HPDE6-E6E7 (cell line): ENCODE data around the gene ZBTB22.
A peak's percentile ranks its signal among the peaks of the same experiment; 100 is the strongest.
"Not testable (repeated sequence)": the region's sequence is repeated elsewhere in the genome, so short reads cannot be mapped to it uniquely, and the experiment has no call there.

ENCODE experiments used
- DNase-seq: peaks from one replicate; pipeline ENCODE4 v3.0.0; 2011; ENCODE audit warnings: missing footprints; ENCODE audit errors: extremely low spot score

Gene ZBTB22

GRCh38 chr6:33317669-33318425 lies at the start of gene ZBTB22:
Gene ZBTB22 (minus strand): TSS chr6:33317744. CDS start chr6:33316916, 828 bp downstream.
- peak; percentile 93 for DNase-seq

GRCh38 chr6:33367009-33367714 lies 49.6 kb upstream of the ZBTB22 start:
- DNase-seq, result no peak

- DNase-seq, result not testable (repeated sequence)
Measured at GRCh38 chr6:33365206-33365971, 47.8 kb upstream of the ZBTB22 start.

- not testable (repeated sequence) for DNase-seq
Measured at GRCh38 chr6:33364475-33365205, 47.1 kb upstream of the ZBTB22 start.

DNA sequence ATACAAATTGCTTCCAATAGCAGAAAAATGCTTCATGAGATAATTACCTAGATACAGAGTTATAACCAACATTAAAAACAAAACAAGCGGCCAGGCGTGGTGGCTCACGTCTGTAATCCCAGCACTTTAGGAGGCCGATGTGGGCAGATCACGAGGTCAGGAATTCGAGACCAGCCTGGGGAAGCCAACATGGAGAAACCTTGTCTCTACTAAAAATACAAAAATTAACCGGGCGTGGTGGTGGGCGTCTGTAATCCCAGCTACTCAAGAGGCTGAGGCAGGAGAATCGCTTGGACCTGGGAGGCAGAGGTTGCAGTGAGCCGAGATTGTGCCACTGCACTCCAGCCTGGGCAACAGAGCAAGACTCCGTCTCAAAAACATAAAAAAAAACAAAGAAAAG lies 45.9 kb upstream of the ZBTB22 start:
- not testable (repeated sequence) for DNase-seq

GRCh38 chr6:33359331-33359730 lies 41.8 kb upstream of the ZBTB22 start:
- no peak for DNase-seq

DNA sequence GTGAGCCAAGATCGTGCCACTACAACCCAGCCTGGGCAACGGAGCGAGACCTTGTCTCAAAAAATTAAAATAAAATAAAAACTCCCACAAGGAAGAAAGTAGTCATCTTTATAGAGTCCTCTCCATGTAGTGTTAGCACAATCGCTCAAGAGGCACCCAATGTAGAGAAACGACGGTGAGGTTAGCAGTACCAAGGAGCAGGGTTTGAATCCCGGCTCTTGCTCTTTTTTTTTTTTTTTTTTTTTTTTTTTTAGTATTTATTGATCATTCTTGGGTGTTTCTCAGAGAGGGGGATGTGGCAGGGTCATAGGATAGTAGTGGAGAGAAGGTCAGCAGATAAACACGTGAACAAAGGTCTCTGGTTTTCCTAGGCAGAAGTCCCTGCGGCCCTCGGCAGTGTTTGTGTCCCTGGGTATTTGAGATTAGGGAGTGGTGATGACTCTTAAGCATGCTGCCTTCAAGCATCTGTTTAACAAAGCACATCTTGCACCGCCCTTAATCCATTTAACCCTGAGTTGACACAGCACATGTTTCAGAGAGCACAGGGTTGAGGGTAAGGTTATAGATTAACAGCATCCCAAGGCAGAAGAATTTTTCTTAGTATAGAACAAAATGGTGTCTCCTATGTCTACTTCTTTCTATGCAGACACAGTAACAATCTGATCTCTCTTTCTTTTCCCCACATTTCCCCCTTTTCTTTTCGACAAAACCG lies 39.8 kb upstream of the ZBTB22 start:
- not testable (repeated sequence) for DNase-seq

GRCh38 chr6:33356295-33356694 lies 38.8 kb upstream of the ZBTB22 start:
- DNase-seq, result no peak

- not testable (repeated sequence) for DNase-seq
Measured at GRCh38 chr6:33355860-33356259, 38.3 kb upstream of the ZBTB22 start.

GRCh38 chr6:33347816-33348215 lies 30.3 kb upstream of the ZBTB22 start:
- no peak for DNase-seq

DNA sequence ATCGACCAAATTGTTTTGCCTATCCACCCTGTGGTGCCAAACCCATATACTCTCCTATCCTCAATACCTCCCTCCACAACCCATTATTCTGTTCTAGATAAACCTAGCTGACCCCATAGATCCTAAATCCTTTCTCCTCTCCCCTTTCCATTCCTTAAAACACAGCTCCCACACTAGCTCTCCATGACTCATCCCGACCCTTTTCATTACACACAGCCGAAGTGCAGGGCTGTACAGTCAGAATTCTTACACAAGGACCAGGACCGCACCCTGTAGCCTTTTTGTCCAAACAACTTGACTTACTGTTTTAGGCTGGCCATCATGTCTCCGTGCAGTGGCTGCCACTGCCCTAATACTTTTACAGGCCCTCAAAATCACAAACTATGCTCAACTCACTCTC lies 29.4 kb upstream of the ZBTB22 start:
- DNase-seq, result not testable (repeated sequence)

GRCh38 chr6:33344701-33345697 lies 27.5 kb upstream of the ZBTB22 start:
- peak; percentile 45 for DNase-seq

- DNase-seq, result no peak
Measured at GRCh38 chr6:33343953-33344611, 26.5 kb upstream of the ZBTB22 start.

- not testable (repeated sequence) for DNase-seq
Measured at GRCh38 chr6:33343606-33343952, 26.0 kb upstream of the ZBTB22 start.

DNA sequence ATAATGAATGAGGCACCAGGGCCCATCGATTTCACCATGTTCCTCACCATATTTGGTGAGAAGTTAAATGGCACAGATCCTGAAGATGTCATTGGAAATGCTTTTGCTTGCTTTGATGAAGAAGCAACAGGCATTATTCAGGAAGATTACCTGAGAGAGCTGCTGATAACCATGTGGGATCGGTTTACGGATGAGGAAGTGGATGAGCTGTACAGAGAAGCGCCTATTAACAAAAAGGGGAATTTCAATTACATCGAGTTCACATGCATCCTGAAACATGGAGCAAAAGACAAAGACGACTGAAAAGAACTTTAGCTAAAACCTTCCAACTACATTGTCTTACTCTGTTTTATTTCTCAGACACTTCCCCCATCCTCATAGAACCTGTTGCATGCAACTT lies 21.6 kb upstream of the ZBTB22 start:
- DNase-seq, result no peak

GRCh38 chr6:33336495-33336894 lies 19.0 kb upstream of the ZBTB22 start:
- DNase-seq, result no peak

DNA sequence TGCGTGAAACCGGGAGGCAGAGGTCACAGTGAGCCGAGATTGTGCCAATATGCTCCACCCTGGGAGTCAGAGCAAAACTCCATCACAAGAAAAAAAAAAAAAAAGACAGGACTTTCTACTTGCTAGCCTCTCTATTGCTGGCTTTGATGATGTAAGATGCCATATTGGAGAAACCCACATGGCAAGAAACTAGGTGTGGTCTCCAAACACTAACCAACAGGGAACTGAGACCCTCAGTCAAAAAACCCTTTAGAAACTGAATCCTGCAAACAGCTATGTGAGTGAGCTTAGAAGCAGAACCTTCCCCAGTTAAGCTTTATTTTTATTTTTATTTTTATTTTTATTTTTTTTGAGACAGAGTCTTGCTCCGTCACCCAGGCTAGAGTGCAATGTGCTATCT lies 18.4 kb upstream of the ZBTB22 start:
- no peak for DNase-seq

GRCh38 chr6:33333666-33334065 lies 16.1 kb upstream of the ZBTB22 start:
- DNase-seq, result no peak

- DNase-seq, result no peak
Measured at GRCh38 chr6:33330736-33331135, 13.2 kb upstream of the ZBTB22 start.
